Sciatic nerve (tissue), 2 donors: ENCODE data around the gene ZNF148. TPM values are rescaled to one million over a fixed set of nuclear protein-coding genes. Genes with fewer than 3 reads are reported as not detected.

Experiments
- ATAC-seq: fragments of 200-7000 bp; cut with Tn5 transposase; one replicate; pipeline ENCODE4 v1.9.1; 2020; ENCODE audit warnings: mild to moderate bottlenecking, moderate library complexity
- DNase-seq: peaks from one replicate; pipeline ENCODE4 v3.0.0-alpha.2; 2020; ENCODE audit warnings: low spot score
- intact Hi-C: fragments of 100-400 bp; cut with DNase I; formaldehyde crosslinking; loops from one replicate; pipeline ENCODE4 v1.14.2; 2022
- total RNA-seq: library from RNA; stranded (reverse); fragmentation: NEBNext Ultra II Directional; extraction: Animal tissue kit (Norgen Biotek cat#: 25700); gene quantifications from one replicate; pipeline ENCODE4 v1.2.1, GENCODE V29; 2021
- donor health status: DM: no; HTN: no; CAD: no.
- donor health status: DM: no; HTN: no; CAD: no.

The ZNF148 gene
- total RNA-seq, 1 donor from 2014 or later, result 60.6 TPM

DNA sequence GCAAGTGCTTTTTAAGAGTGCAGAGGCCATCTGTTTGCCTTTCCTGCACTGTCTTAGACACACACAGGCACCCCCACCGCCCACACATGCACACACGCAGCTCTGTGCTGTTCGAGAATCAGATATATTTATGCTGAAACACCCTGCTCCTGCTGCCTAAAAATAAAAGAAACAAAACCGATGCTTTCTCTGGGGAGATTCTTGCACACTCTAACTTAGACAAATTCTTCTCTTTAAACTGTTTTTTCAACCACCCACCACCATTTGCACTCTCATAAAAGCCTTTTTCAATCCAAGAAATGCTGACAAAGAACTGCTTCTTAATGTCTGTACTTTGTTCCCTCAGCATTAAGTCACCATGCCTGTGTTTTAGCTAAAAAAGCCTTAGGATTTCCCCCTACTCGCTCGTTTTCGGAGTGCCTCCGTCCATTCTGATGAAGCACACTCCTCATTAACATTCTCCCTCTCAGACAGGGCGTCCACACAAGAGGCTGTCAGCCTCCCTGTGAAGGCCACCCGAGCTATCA, 188.8 kb downstream of the ZNF148 start:
- no peak for DNase-seq
- ATAC-seq, result peak; percentile 79
- intact Hi-C loops, result no loop called here

- DNase-seq (no peak), ATAC-seq (peak; percentile 9)
- intact Hi-C loops, result no loop called here
Measured at GRCh38 chr3:125185805-125186204, 189.3 kb downstream of the ZNF148 start.

GRCh38 chr3:125179884-125180240, 195.3 kb downstream of the ZNF148 start:
- ATAC-seq (no peak), DNase-seq (no peak)
- intact Hi-C loops, result no loop called here

- ATAC-seq (no peak), DNase-seq (no peak)
Measured at GRCh38 chr3:125179143-125179883, 195.8 kb downstream of the ZNF148 start.

GRCh38 chr3:125177746-125178145, 197.4 kb downstream of the ZNF148 start:
- intact Hi-C loops, result no loop called here

More at GRCh38 chr3:125179143-125179883, 195.8 kb downstream of the ZNF148 start:
- intact Hi-C loops, result no loop called here

More at GRCh38 chr3:125177746-125178145, 197.4 kb downstream of the ZNF148 start:
- no peak for ATAC-seq
- DNase-seq, result no peak

Other genes starting within 250 kb of the ZNF148 start
- 2.5 TPM for gene SLC12A8, start 162.6 kb downstream of the ZNF148 start, total RNA-seq
- gene SNX4, start 144.9 kb upstream of the ZNF148 start, total RNA-seq, result 36.8 TPM
- 14.8 TPM for gene OSBPL11, start 220.2 kb upstream of the ZNF148 start, total RNA-seq